Measurements from ENCODE around the gene ITGB3. TPM values are rescaled to one million over a fixed set of nuclear protein-coding genes. Genes with fewer than 3 reads are reported as not detected.

Gene ITGB3
- total and polyA plus RNA-seq, 10 of the 15 experiments (the other 5 are each of a cell fraction or from before 2014, with no cell fraction given): 0.69 to 22.8 (median 13.6) TPM

GRCh38 chr17:47278561-47278960, 24.9 kb downstream of the ITGB3 start:
- in situ Hi-C loops (cut with MboI): no loop called here
- TF ChIP-seq E2F8 (IDR thresholded peaks at IDR 0.05; ENCODE audit: low read depth, partially characterized antibody) (no peak), POLR2AphosphoS5 (IDR thresholded peaks at IDR 0.05; ENCODE audit: low read length) (0 out of 2 replicates have a peak, but pooled peaks have one; percentile 32), ZNF687 (IDR thresholded peaks at IDR 0.05) (peak; percentile 5; the same call in 1 of the 2 replicates), CREB1 (IDR thresholded peaks at IDR 0.05; ENCODE audit: low read depth) (no peak), BCLAF1 (IDR thresholded peaks at IDR 0.05) (no peak)
- WGBS (ENCODE audit: insufficient coverage, insufficient replicate concordance, low lambda C conversion rate, missing lambda C conversion rate): 20% methylated on average over 4 of the region's 4 CpGs
- Histone ChIP-seq H2AFZ (ENCODE audit: control insufficient read depth, low read depth, low read length) (peak overlapping the region; percentile 49), H3K79me2 (ENCODE audit: control insufficient read depth, insufficient read depth, low read length) (no peaks in the 10 kb centered on the region), H3K9me3 (replicated peaks; ENCODE audit: control insufficient read depth, insufficient read depth, low read length) (no peaks in the 10 kb centered on the region; the same call in 2 of the 3 replicates), H4K20me1 (ENCODE audit: control insufficient read depth, insufficient read depth) (no peaks in the 10 kb centered on the region), H3K27me3 (replicated peaks in 1 of 2; ENCODE audit: control insufficient read depth in 2 of 2, insufficient read depth in 2 of 2, low read length in 1 of 2) (no peaks in the 10 kb centered on the region), H3K9ac (ENCODE audit: control insufficient read depth, insufficient read depth, low read length) (peak overlapping the region; percentile 44; the same call in 1 of the 2 replicates), H3K4me3 (peak overlapping the region; percentile 57), H3K27ac (ENCODE audit: control insufficient read depth, insufficient read depth) (peak overlapping the region; percentile 79), H3K4me2 (ENCODE audit: control insufficient read depth, insufficient read depth) (peak overlapping the region; percentile 76), H3K36me3 (ENCODE audit: control insufficient read depth in 2 of 2, insufficient read depth in 2 of 2, low read length in 1 of 2) (no peaks in the 10 kb centered on the region; a peak in 1 of 4 replicates), H3K4me1 (ENCODE audit: control insufficient read depth, insufficient read depth, low read length) (peaks cover 40% of the 10 kb centered on the region)
- ChIA-PET POLR2A (interaction anchor here (0.6 to 2.3 kb wide), 10 partner anchors 9 to 89 kb away, joined by 3 to 16 read pairs (median 6); partner anchors contain the start of gene CDC27), CTCF (interaction anchor here (0.8 to 3.3 kb wide), 8 partner anchors 8 to 49 kb away, joined by 3 to 15 read pairs (median 4); no protein-coding TSS in a partner anchor), SMC1A (ENCODE audit: uncharacterized antibody, unreplicated experiment) (interaction anchor here (0.8 to 3.9 kb wide), 14 partner anchors 9 to 105 kb away, joined by 3 to 38 read pairs (median 4); partner anchors contain the start of genes EFCAB13 and ITGB3), RAD21 (ENCODE audit: unreplicated experiment) (interaction anchor here (0.7 to 7.1 kb wide), 9 partner anchors 8 to 71 kb away, joined by 3 to 43 read pairs (median 6); no protein-coding TSS in a partner anchor)
- peak; percentile 44 for ATAC-seq
- no peak for DNase-seq (ENCODE audit: low read depth, low spot score)
- intact Hi-C loops (cut with micrococcal nuclease; ENCODE audit: unreplicated experiment): loop anchor here (2.0 kb wide), 2 partner anchors 22 to 48 kb away; no protein-coding TSS in a partner anchor
- no TSS peak for BruUV-seq (replicated peaks)
- FAIRE-seq: no peak
